Activated gamma-delta T cell treated with anti-CD3 and anti-CD28 coated beads, Interleukin-2, amount 50 U/mL, for 16 hours (primary cell): ENCODE results near the gene CTXN1.
"Not testable (repeated sequence)": the region's sequence is repeated elsewhere in the genome, so short reads cannot be mapped to it uniquely, and the experiment has no call there.

Source experiments
- DNase-seq: peaks from one replicate; pipeline ENCODE4 v3.0.0-alpha.2; 2020; ENCODE audit warnings: low read depth

Gene CTXN1

DNA sequence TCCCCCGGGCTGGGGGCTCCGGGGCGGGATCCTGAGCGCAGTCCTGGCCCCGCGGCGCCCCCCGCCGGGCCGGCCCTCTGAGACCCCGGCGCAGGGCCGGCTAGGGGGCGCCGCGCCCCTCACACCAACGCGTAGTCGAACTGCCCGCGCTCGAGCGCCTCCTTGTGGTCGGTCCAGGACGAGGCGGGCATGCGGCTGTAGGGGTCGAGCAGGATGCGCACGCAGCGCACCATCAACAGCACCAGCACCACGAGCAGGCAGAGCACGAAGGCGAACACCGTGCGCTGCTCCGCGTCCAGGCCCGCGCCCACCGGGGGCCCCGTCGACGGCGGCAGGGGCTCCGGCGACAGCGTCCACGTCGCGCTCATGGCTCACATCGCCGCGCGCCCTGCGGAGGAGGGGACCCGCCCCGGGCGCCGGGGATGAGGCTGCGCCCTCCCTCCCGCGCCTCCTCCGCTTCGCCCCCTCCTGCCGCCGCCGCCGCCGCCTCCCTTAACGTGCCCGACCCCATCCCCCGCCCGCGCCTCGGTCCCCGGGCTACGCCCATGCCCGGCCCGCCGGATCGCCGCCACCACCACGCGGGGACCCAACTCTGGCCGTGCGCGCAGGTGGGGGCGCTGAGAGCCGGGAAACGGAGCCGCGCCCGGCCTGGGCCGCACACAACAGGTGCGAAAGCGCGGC, 624 bp downstream of the CTXN1 start:
- DNase-seq, result peak; percentile 68

DNA sequence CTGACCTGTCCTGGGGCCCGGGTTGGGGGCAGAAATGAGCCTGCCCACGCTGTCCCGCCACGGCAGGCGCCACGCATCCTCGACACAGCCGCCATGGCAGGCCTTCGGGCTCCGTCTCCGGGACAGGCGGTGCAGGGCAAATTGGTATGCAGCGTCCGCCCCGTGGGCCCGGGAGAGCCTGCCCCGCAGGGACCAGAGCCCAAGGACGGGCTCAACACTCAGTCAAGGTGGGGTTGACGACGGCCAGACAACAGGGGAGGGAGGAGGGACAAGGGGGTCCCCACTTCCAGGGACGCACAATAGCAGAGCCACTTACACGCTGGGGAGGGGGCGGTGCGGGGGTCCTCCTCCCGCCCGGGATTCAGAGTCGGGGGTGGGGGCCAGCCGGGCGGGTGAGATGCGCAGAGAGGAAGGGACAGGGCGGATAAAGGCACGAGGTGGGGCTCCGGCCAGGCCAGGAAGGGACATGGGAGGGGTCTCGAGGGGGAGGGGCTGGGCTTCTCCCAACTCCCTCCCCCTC, 1.2 kb downstream of the CTXN1 start:
- no peak for DNase-seq

- DNase-seq, result no peak
These were observed 1.7 kb downstream of the CTXN1 start for GRCh38 chr19:7924241-7924640.

- no peak for DNase-seq
These were observed 2.4 kb downstream of the CTXN1 start for GRCh38 chr19:7923295-7924191.

- DNase-seq, result no peak
These were observed 3.1 kb downstream of the CTXN1 start for GRCh38 chr19:7922836-7923195.

DNA sequence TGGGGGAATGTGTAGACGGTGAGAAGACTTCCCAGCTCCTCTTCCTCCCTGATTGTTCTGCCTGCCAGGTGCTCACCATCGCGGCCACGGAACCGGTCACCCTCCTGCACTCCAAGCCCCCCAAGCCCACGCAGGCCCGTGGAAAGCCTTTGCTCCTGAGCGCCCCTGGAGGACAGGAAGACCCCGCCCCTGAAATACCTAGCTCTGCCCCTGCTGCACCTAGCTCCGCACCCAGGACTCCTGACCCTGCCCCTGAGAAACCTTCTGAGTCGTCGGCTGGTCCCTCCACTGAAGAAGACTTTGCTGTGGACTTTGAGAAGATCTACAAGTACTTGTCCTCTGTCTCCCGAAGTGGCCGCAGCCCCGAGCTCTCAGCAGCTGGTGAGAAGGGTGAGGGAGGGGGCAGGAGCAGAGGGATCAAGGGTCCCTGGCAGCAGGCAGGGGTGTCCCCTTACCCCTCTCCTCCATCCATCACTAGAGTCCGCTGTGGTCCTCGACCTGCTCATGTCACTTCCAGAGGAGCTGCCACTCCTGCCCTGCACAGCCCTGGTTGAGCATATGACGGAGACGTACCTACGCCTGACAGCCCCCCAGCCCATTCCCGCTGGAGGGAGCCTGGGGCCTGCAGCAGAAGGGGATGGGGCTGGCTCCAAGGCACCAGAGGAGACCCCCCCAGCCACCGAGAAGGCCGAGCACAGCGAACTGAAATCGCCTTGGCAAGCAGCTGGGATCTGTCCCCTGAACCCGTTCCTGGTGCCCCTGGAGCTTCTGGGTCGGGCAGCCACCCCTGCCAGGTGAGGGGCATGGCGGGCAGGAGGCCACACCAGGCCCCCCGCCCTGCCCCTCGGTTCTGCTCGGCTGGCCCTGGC, 3.7 kb downstream of the CTXN1 start:
- DNase-seq, result no peak

GRCh38 chr19:7921302-7921966, 4.5 kb downstream of the CTXN1 start:
- DNase-seq, result no peak

GRCh38 chr19:7920519-7921301, 5.2 kb downstream of the CTXN1 start:
- peak; percentile 99 for DNase-seq

DNA sequence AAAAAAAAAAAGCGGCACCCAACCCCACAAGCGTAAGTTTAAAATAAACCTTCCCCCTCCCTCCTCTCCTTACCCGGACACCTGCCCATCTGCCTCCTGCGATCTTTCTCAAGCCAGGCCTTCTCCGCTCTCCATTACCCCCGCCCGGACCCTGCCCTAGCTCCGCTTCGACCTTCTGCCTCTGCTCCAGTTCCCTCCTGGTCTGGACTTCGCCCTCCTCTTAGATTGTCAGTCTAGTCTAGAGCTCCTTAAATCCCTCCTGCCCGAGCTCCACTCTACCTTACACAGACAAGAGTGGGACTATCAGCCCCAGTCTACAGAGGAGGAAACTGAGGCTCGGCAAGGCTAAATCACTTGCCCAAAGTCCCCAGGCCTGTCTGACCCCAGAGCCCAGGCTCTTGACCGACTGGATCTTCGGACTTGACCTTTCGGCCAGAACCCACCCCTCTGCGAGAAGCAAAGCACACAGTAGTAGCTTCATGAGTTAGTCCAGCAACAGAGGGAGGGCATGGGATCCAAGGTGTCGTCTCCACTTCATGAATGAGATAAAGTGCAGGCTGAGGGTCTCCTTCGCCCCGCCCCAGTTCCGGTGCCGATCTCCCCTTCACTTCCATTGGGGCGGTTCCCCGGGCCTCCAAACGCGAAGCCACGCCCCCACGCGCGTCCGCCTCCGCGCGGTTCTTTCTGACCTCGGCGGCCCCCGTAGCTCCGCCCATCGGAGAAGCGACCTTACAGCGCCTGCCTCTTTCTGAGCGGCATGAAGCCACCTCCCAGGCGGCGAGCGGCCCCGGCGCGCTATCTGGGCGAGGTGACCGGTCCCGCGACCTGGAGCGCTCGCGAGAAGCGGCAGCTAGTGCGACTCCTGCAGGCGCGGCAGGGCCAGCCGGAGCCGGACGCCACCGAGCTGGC, 6.1 kb downstream of the CTXN1 start, which contains the start of gene SNAPC2:
TSS of gene SNAPC2 (plus strand) at position 729 of the 909 bp plus-strand sequence. CDS start at position 758, 29 bp downstream.
- peak; percentile 94 for DNase-seq

GRCh38 chr19:7918615-7919421, 7.1 kb downstream of the CTXN1 start:
- DNase-seq, result no peak

GRCh38 chr19:7918062-7918614, 7.8 kb downstream of the CTXN1 start:
- DNase-seq, result not testable (repeated sequence)

DNA sequence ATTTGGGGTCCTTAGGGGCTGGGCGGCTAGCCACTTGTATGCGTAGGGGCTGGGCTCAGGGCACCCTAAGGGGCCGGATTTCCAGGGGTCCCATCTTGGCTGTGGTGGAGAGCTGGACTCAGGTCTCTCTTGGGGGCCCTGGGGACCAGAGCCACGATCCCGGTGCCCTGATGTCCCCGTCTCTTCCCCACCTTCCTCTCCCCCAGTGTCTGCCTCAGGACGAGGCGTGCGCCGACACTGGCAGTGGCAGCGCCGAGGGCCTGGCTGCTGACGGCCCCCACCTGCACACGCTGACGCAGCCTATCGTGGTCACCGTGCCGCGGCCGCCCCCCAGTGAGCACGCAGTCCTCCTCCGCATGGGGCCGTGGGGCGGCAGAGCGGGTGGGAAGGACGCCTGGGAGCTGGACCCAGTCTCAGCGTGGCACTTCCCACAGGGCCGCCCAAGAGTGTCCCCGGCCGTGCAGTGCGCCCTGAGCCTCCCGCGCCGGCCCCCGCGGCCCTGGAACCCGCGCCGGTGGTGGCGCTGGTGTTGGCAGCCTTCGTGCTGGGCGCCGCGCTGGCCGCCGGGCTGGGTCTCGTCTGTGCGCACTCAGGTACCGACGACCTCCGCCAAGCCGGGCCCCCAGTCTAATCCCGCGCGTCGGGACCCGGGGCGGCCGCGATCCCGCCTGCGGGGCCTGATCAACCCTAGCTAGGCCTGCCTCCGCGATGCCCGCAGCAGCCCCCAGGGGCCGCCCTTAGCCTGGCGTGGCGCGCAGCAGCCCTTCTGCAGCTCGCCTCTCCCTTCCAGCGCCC, 8.5 kb downstream of the CTXN1 start:
- peak; percentile 40 for DNase-seq

DNA sequence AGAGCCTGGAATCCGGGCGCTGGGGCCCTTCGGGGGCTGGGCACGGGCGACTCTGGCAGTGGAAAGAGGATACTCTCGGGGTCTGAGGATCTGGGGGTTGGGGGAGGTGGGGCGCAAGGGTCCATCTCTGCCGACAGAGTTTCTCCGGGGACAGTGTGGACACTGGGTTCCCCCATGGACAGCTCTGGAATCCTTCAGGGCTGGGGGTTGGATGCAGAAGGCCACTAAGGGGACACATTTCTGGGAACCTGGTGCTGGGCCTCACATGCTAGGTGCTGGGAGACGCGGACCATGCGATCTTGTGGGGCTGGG, 9.0 kb downstream of the CTXN1 start:
- DNase-seq, result no peak

- no peak for DNase-seq
These were observed 9.6 kb downstream of the CTXN1 start for GRCh38 chr19:7916103-7916954.

DNA sequence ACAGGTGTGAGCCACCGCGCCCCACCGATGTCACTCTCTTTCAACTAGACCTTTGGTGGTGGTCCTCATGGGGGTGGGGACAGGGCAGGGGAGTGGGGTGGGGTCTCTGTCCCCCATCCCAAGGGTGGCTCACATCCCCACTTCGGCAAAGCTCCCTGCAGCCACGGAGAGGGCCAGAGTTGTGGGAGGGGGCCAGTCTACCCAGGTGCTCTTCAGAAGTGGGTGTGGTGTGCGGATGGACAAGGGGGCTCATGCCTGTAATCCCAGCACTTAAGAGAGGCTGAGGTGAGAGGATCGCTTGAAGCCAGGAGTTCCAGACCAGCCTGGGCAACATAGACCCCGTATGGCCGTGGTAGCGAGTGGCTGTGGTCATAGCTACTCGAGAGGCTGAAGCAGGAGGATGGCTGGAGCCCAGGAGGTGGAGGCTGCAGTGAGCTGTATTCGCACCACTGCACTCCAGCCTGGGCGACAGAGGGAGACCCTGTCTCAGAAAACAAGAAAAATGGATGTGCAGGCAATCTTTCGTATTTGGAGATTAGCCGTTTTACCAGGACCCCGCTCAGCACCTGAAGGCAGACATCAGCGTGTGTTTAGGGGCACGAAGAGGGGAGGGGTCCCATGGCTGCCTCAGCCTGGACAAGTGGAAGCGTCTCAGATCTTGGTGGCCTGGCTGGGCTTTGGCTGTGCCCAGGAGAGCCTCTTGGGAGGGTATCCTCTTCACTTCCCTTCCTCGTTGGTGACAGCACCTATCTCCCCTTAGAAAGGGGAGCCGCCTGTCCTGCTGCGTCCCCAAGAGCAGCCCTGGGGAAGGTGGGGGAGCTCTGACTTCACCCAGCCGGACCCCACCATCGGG, 10.5 kb downstream of the CTXN1 start:
- no peak for DNase-seq

DNA sequence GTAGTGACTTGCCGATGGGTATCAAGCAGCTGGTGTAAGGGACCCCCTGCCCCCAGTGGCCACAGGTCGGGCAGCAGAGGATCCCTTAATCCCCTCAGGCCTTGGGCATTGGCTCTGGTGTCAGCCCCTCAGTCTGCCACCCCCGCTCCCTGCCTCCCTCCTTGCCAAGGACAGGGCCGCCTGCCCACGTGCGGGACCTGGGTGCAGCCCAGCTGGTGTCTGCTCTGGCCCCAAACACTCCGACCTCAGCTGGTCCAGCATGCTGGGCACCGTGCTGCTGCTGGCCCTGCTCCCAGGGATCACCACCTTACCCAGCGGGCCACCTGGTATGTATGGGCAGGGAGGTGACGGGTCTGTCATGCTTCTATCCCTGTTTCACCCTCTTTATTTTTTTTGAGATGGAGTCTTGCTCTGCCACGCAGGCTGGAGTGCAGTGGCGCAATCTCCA, 11.3 kb downstream of the CTXN1 start, which contains the start of gene TGFBR3L:
TSS of gene TGFBR3L (plus strand) at position 233 of the 448 bp plus-strand sequence.
- DNase-seq, result no peak
